B cell (primary cell): ENCODE measurements around the gene GATA5.

Experiments
- CTCF ChIP-seq: fragments of 200-600 bp; IDR thresholded peaks from one replicate; pipeline ENCODE4 v1.8.0; 2022; ENCODE audit warnings: antibody characterized with exemption, mild to moderate bottlenecking
- EZH2 ChIP-seq: IDR thresholded peaks from 2 replicates; pipeline ENCODE4 v1.6.1; 2012; ENCODE audit warnings: borderline replicate concordance, low read depth, mild to moderate bottlenecking, moderate library complexity, low read length; ENCODE audit not compliant: insufficient read depth, poor library complexity, severe bottlenecking

- no peak for TF ChIP-seq CTCF
- no peak for TF ChIP-seq EZH2
Observed at GRCh38 chr20:62517168-62517567, 41.4 kb upstream of the GATA5 start.
